K562 (cell line): ENCODE data around the gene KCNK7. TPM values are rescaled to one million over a fixed set of nuclear protein-coding genes. Genes with fewer than 3 reads are reported as not detected.

ENCODE experiments used
- ATAC-seq: fragments of 200-7000 bp; cut with Tn5 transposase; 3 replicates; pipeline ENCODE4 v1.9.1; 2020; ENCODE audit warnings: moderate library complexity
- BruUV-seq: library from RNA; stranded (reverse); fragments of 400-500 nt; replicated peaks from 2 replicates; lab custom pipeline; 2021; lab: Mats Ljungman, UMichigan
- CTCF ChIA-PET: fragments of 300-600 bp; formaldehyde crosslinking; extraction: SDS; loops from one replicate; lab custom pipeline; 2021; ENCODE audit warnings: low intra/inter-chr PET ratio; lab: Yijun Ruan, JAX
- POLR2A ChIA-PET: fragments of 300-600, 350-650 bp; sonication (Branson Sonifier 250); formaldehyde crosslinking; extraction: SDS; loops from one replicate; lab custom pipeline; 2021; ENCODE audit warnings: antibody characterized with exemption, inconsistent platforms; lab: Yijun Ruan, JAX
- DNase-seq, 4 experiments: peaks; one replicate each; pipeline versions ENCODE4 v3.0.0 to v3.0.0-alpha.2; 2011 to 2018; ENCODE audit warnings: low spot score in 3 of 4, mixed read lengths in 3 of 4; ENCODE audit errors: extremely low read depth in 1 of 4
- FAIRE-seq: peaks from 2 replicates; lab custom pipeline; 2011; peaks lifted over from hg19 to GRCh38; lab: Jason Lieb, UNC
- H2AFZ ChIP-seq: 2 replicates; pipeline ENCODE4 v1.6.0; 2011; ENCODE audit warnings: low read depth, low read length, control low read depth, inconsistent platforms
- H3K27ac ChIP-seq: fragments of 200-600 bp; 3 replicates; pipeline ENCODE4 v1.8.0; 2011; ENCODE audit warnings: low read depth, mild to moderate bottlenecking, control low read depth, inconsistent platforms, low read length, moderate library complexity, mixed read lengths; ENCODE audit errors: extremely low read depth
- H3K27me3 ChIP-seq, 2 experiments: fragments of 300-600 bp in 1 of 2; 2 replicates in 1 of 2; 3 replicates in 1 of 2; pipeline versions ENCODE4 v1.6.0 to v1.8.0; 2011; ENCODE audit warnings: inconsistent platforms in 2 of 2, low read length in 2 of 2, mild to moderate bottlenecking in 1 of 2, mixed read lengths in 1 of 2, moderate library complexity in 1 of 2; ENCODE audit not compliant: control insufficient read depth in 2 of 2, insufficient read depth in 2 of 2
- H3K36me3 ChIP-seq: fragments of 300-600 bp; 3 replicates; pipeline ENCODE4 v1.8.0; 2011; ENCODE audit warnings: mild to moderate bottlenecking, low read length, inconsistent platforms; ENCODE audit not compliant: control insufficient read depth, insufficient read depth
- H3K4me1 ChIP-seq, 2 experiments: fragments of 200-600 bp in 1 of 2; replicated peaks in 1 of 2; 2 replicates in 1 of 2; 3 replicates in 1 of 2; pipeline versions ENCODE4 v1.5.1 to v1.8.0; 2011; ENCODE audit warnings: inconsistent platforms in 2 of 2, low read length in 2 of 2, mild to moderate bottlenecking in 1 of 2, mixed read lengths in 1 of 2, moderate library complexity in 1 of 2; ENCODE audit not compliant: control insufficient read depth in 2 of 2, insufficient read depth in 2 of 2
- H3K4me2 ChIP-seq: 2 replicates; pipeline ENCODE4 v1.6.1; 2011; ENCODE audit warnings: low read length, control low read depth, inconsistent platforms, mixed read lengths; ENCODE audit not compliant: insufficient read depth
- H3K4me3 ChIP-seq: fragments of 200-600 bp; sonication (generic), shearing (Covaris generic); 2 replicates; pipeline ENCODE4 v1.5.1; 2016; ENCODE audit warnings: control low read depth, inconsistent platforms
- H3K79me2 ChIP-seq: fragments of 200-600 bp; 3 replicates; pipeline ENCODE4 v1.8.0; 2011; ENCODE audit warnings: low read length, inconsistent platforms; ENCODE audit not compliant: control insufficient read depth, insufficient read depth
- H3K9ac ChIP-seq, 2 experiments: 2 replicates each; pipeline versions ENCODE4 v1.6.0 to v1.6.1; 2011; ENCODE audit warnings: low read depth in 2 of 2, low read length in 2 of 2, control low read depth in 1 of 2, inconsistent platforms in 1 of 2, mild to moderate bottlenecking in 1 of 2, mixed read lengths in 1 of 2; ENCODE audit not compliant: insufficient read depth in 1 of 2
- H3K9me1 ChIP-seq: one replicate; pipeline ENCODE4 v1.6.0; 2011; ENCODE audit warnings: inconsistent platforms, mild to moderate bottlenecking, low read length, moderate library complexity; ENCODE audit not compliant: control insufficient read depth, insufficient read depth
- H3K9me3 ChIP-seq: replicated peaks from 2 replicates; pipeline ENCODE4 v1.5.1; 2011; ENCODE audit warnings: low read depth, low read length, inconsistent platforms; ENCODE audit not compliant: control insufficient read depth, insufficient read depth
- H4K20me1 ChIP-seq: replicated peaks from 2 replicates; pipeline ENCODE4 v1.6.1; 2011; ENCODE audit warnings: low read length, inconsistent platforms, mixed read lengths; ENCODE audit not compliant: control insufficient read depth, insufficient read depth
- OTX1 ChIP-seq: fragments of 450-650 bp; formaldehyde crosslinking; IDR thresholded peaks from 2 replicates; pipeline ENCODE4 v1.4.0; 2022; ENCODE audit warnings: mild to moderate bottlenecking
- PCBP1 ChIP-seq: fragments of 200-400 bp; formaldehyde crosslinking; IDR thresholded peaks from 2 replicates; pipeline ENCODE4 v1.6.1; 2018; ENCODE audit warnings: mild to moderate bottlenecking, low read depth, low read length; ENCODE audit not compliant: poor library complexity, severe bottlenecking
- POLR2G ChIP-seq: fragments of 200-400 bp; formaldehyde crosslinking; IDR thresholded peaks from 2 replicates; pipeline ENCODE4 v1.6.1; 2017; ENCODE audit warnings: low read depth, mild to moderate bottlenecking, antibody characterized with exemption, low read length, moderate library complexity
- WGBS: fragments of 100-300 bp; shearing (Covaris generic); methylation state at CpG from one replicate; pipeline ENCODE4 v1.1.6; 2016; ENCODE audit warnings: low coverage, mixed read lengths; ENCODE audit not compliant: insufficient coverage; ENCODE audit errors: missing lambda C conversion rate; 5-methylcytosine and 5-hydroxymethylcytosine counted together
- in situ Hi-C: fragments of 300-500 bp; cut with MboI; formaldehyde crosslinking; loops from 4 replicates; pipeline ENCODE4 v1.15.0; 2018; ENCODE audit warnings: inconsistent platforms, mixed read lengths
- intact Hi-C: fragments of 100-400 bp; cut with micrococcal nuclease; formaldehyde crosslinking; loops from 2 replicates; pipeline ENCODE4 v1.14.2; 2022
- polyA plus RNA-seq, 8 experiments: library from polyadenylated mRNA; depleted of rRNA in 4 of 8; stranded (reverse) in 5 of 8; unstranded in 3 of 8; fragments of >200 nt; fragmentation: Nextera tagmentation in 2 of 8; fragmentation: Illumina TruSeq in 1 of 8; extraction: Ambion mirVana in 2 of 8; extraction: Trizol in 1 of 8; gene quantifications; 2 replicates each; pipeline versions ENCODE4 v1.2.1 to v1.2.3, GENCODE V29; 2011 to 2014; ENCODE audit warnings: inconsistent platforms in 1 of 8, missing spikeins in 1 of 8
- total RNA-seq, 7 experiments: library from RNA; depleted of rRNA in 6 of 7; stranded (reverse); fragments of >200 nt in 6 of 7; fragmentation: Illumina TruSeq in 2 of 7; extraction: Trizol in 2 of 7; gene quantifications; 2 replicates each; pipeline versions ENCODE4 v1.2.1 to v1.2.3, GENCODE V29; 2011 to 2021; ENCODE audit warnings: low replicate concordance in 1 of 7
- TF ChIP-seq, protein P1 (sequence below), 3 experiments: IDR thresholded peaks in 2 of 3; conservative IDR thresholded peaks in 1 of 3; 2 replicates each; pipeline ENCODE4 v1.5.1; 2011 to 2012; ENCODE audit warnings: low read length in 3 of 3, mild to moderate bottlenecking in 3 of 3, control low read depth in 2 of 3, improper control_type of control experiment in 1 of 3, inconsistent platforms in 1 of 3, low read depth in 1 of 3, mixed read lengths in 1 of 3, moderate library complexity in 1 of 3; ENCODE audit not compliant: insufficient read depth in 2 of 3

The KCNK7 gene
- total and polyA plus RNA-seq, 9 of the 15 experiments (the other 6 are each of a cell fraction or from before 2014, with no cell fraction given), result 0.07 to 0.40 TPM; not detected in 7

DNA sequence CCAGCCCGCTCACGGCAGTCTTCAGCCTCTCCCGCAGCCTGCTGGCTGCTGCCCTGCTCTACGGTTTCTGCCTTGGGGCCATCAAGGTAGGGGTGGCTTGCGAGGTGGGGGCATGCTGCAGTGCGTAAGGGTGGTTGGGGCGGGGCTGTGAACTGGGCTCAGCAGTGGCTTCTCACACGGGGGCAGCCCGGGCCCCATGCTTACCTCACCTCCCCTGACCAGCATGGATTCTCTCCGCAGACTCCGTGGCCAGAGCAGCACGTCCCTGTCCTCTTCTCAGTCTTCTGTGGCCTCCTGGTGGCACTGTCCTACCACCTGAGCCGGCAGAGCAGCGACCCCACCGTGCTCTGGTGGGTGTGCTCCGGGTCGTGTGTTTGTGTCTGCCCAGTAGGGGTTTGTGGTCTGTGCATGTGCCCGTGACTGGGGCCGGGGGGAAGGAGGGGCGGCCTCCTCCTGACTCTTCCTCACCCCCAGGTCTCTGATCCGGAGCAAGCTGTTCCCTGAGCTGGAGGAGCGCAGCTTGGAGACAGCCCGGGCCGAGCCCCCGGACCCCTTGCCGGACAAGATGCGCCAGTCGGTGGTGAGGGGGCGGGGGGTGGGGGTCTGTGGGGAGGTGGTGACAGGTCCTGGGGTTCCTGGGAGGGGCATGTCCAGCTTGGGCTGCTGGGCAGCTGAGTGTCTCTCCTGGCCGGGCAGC, 29.5 kb upstream of the KCNK7 start:
- CTCF ChIA-PET, result interaction anchor here (1.1 to 2.2 kb wide), 3 partner anchors 193 to 364 kb away, joined by 5 to 27 read pairs (median 6); no protein-coding TSS in a partner anchor
- 80% methylated on average over 15 of the region's 30 CpGs for WGBS
- peak; percentile 25; the same call in 2 of the 3 replicates for ATAC-seq

More for the DNA sequence above, 29.5 kb upstream of the KCNK7 start:
- no peaks in the 10 kb centered on the region; the same call in 2 of the 3 replicates for H3K79me2 ChIP-seq
- no peak overlapping the region for H2AFZ ChIP-seq
- TF ChIP-seq PCBP1 (peak; percentile 19), OTX1 (CRISPR knock-in tag) (no peak), POLR2G (0 out of 2 replicates have a peak, but pooled peaks have one; percentile 29)
- TF ChIP-seq, protein P1, sequence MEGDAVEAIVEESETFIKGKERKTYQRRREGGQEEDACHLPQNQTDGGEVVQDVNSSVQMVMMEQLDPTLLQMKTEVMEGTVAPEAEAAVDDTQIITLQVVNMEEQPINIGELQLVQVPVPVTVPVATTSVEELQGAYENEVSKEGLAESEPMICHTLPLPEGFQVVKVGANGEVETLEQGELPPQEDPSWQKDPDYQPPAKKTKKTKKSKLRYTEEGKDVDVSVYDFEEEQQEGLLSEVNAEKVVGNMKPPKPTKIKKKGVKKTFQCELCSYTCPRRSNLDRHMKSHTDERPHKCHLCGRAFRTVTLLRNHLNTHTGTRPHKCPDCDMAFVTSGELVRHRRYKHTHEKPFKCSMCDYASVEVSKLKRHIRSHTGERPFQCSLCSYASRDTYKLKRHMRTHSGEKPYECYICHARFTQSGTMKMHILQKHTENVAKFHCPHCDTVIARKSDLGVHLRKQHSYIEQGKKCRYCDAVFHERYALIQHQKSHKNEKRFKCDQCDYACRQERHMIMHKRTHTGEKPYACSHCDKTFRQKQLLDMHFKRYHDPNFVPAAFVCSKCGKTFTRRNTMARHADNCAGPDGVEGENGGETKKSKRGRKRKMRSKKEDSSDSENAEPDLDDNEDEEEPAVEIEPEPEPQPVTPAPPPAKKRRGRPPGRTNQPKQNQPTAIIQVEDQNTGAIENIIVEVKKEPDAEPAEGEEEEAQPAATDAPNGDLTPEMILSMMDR (IDR thresholded peaks at IDR 0.05 in 2 of 3, conservative IDR thresholded peaks at IDR 0.05 in 1 of 3; ENCODE audit: insufficient read depth in 2 of 3, low read depth in 1 of 3, low read length in 3 of 3), result peak in 2 of 3 experiments; percentile 17 to 31; a peak in 4 of 6 replicates
- H3K9me3 ChIP-seq, result no peaks in the 10 kb centered on the region
- peaks cover 94% of the 10 kb centered on the region; the same call in 2 of the 3 replicates for H3K36me3 ChIP-seq
- H3K27me3 ChIP-seq, result no peaks in the 10 kb centered on the region
- H3K4me2 ChIP-seq, result no peak overlapping the region
- no peaks in the 10 kb centered on the region for H3K9me1 ChIP-seq
- BruUV-seq, result no TSS peak
- intact Hi-C loops (no loop called here), in situ Hi-C loops (no loop called here)
- no peak for DNase-seq
- FAIRE-seq, result no peak
- H3K9ac ChIP-seq, result peak overlapping the region in 1 of 2 experiments; percentile 62; a peak in 2 of 4 replicates
- H3K4me3 ChIP-seq, result no peak overlapping the region
- H3K4me1 ChIP-seq, result peaks cover 0 to 33% of the 10 kb centered on the region in 2 experiments; a peak in 1 of 5 replicates
- H3K27ac ChIP-seq, result no peak overlapping the region
- POLR2A ChIA-PET, result interaction anchor here (0.7 to 3.1 kb wide), 4 partner anchors 8 to 202 kb away, joined by 3 to 11 read pairs (median 6); partner anchors contain the start of genes NEAT1 and PCNX3
- H4K20me1 ChIP-seq, result 0 out of 2 replicates have a peak, but pooled peaks cover 5% of the 10 kb centered on the region
